Stomach (tissue), 9 donors: ENCODE measurements around the gene IQCF5. TPM values are rescaled to one million over a fixed set of nuclear protein-coding genes. Genes with fewer than 3 reads are reported as not detected.

Source experiments
- DNase-seq, 2 donors: peaks; one replicate each; pipeline versions ENCODE4 v3.0.0 to v3.0.0-alpha.2; 2013 to 2019
- H3K27ac ChIP-seq, 5 donors: fragments of 200-600 bp in 4 of 5; sonication (generic) in 4 of 5; one replicate each; pipeline ENCODE4 v1.5.1; 2013 to 2019; ENCODE audit warnings: mild to moderate bottlenecking in 1 of 5, moderate library complexity in 1 of 5
- H3K27me3 ChIP-seq, 3 donors: fragments of 200-600 bp; sonication (generic); one replicate each; pipeline ENCODE4 v1.5.1; 2017 to 2019; ENCODE audit warnings: mixed run types in 1 of 3
- H3K36me3 ChIP-seq, 4 donors: fragments of 200-600 bp; sonication (generic); 1 replicate in 3 of 4; 2 replicates in 1 of 4; pipeline ENCODE4 v1.5.1; 2016 to 2019
- H3K4me1 ChIP-seq, 4 donors: fragments of 200-600 bp; sonication (generic); one replicate each; pipeline ENCODE4 v1.5.1; 2016 to 2019
- H3K4me3 ChIP-seq, 4 donors: fragments of 200-600 bp; sonication (generic) in 3 of 4; one replicate each; pipeline ENCODE4 v1.5.1; 2016 to 2019; ENCODE audit warnings: mild to moderate bottlenecking in 1 of 4
- H3K9me3 ChIP-seq, 4 donors: fragments of 200-600 bp; sonication (generic); one replicate each; pipeline ENCODE4 v1.5.1; 2016 to 2019
- CTCF ChIP-seq, 7 experiments: fragments of 450-650 bp in 4 of 7; fragments of 200-600 bp in 3 of 7; sonication (generic) in 3 of 7; IDR thresholded peaks; one replicate each; pipeline ENCODE4 v1.5.1; 2016 to 2019; ENCODE audit warnings: antibody characterized with exemption in 7 of 7, control low read depth in 2 of 7, mild to moderate bottlenecking in 1 of 7
- EP300 ChIP-seq: sonication (generic); formaldehyde crosslinking; IDR thresholded peaks from one replicate; pipeline ENCODE4 v1.6.1; 2017; ENCODE audit warnings: antibody characterized with exemption
- POLR2A ChIP-seq, 4 donors: fragments of 450-650 bp; IDR thresholded peaks; one replicate each; pipeline ENCODE4 v1.6.1; 2016; ENCODE audit warnings: antibody characterized with exemption in 4 of 4, control low read depth in 2 of 4, mild to moderate bottlenecking in 1 of 4, moderate library complexity in 1 of 4
- POLR2AphosphoS5 ChIP-seq, 3 donors: sonication (generic); formaldehyde crosslinking; IDR thresholded peaks; one replicate each; pipeline ENCODE4 v1.6.1; 2016; ENCODE audit warnings: antibody characterized with exemption in 3 of 3
- WGBS, 5 donors: extraction: QIAGEN DNeasy Blood & Tissue Kit in 3 of 5; methylation state at CpG; one replicate each; pipeline versions ENCODE4 v1.1.5 to v1.1.7; 2013 to 2018; 5-methylcytosine and 5-hydroxymethylcytosine counted together
- intact Hi-C: fragments of 100-400 bp; cut with DNase I; formaldehyde crosslinking; loops from one replicate; pipeline ENCODE4 v1.15.1; 2023; ENCODE audit warnings: low total_unique reads
- polyA plus RNA-seq, 3 donors: library from polyadenylated mRNA; stranded (reverse); fragments of 200-250 nt; gene quantifications; one replicate each; pipeline ENCODE4 v1.2.3, GENCODE V29; 2013
- total RNA-seq, 5 donors: library from RNA; depleted of rRNA; stranded (reverse); fragments of >200 nt; gene quantifications; one replicate each; pipeline versions ENCODE4 v1.1.0 to v1.2.3, GENCODE V29; 2014 to 2016
- donor health status: healthy with polysubstance abuse.
- donor health status: Bipolar disorder and iron deficiency.
- donor health status: healthy.

IQCF5 gene
- total and polyA plus RNA-seq, 8 donors, result not detected

- no peaks in the 10 kb centered on the region for H3K4me1 ChIP-seq
- no peaks in the 10 kb centered on the region for H3K9me3 ChIP-seq
- DNase-seq, result peak in 1 of 2 donors; percentile 50
- WGBS, 5 donors, result 56 to 84% (median 75%) methylated on average over 2 of the region's 2 CpGs
- intact Hi-C loops, result no loop called here
- peaks cover 0 to 14% (median 0%) of the 10 kb centered on the region in 3 donors for H3K27me3 ChIP-seq
- H3K27ac ChIP-seq, result no peak overlapping the region
- TF ChIP-seq POLR2AphosphoS5 (IDR thresholded peaks at IDR 0.05), result peak in 1 of 3 donors; percentile 36
- TF ChIP-seq POLR2A (IDR thresholded peaks at IDR 0.05), result no peak
- no peaks in the 10 kb centered on the region for H3K36me3 ChIP-seq
- H3K4me3 ChIP-seq, result no peak overlapping the region
Measured at GRCh38 chr3:51887620-51888019, 12.2 kb upstream of the IQCF5 start.

DNA sequence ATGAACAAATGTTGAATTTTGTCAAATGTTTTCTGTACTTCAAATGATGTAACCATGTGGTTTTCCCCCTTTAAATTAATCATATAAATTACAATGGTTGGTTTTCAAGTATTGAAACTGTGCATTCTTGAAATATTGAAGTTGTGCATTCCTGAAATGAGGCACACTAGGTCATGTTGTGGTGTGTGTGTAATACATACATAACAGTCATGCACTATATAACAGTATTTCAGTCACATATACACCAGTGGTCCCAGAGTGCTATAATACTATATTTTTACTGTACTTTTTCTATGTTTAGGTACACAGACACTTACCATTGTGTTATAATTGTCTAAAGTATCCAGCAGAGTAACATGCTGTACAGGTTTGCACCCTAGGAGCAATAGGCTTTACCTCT lies 11.0 kb upstream of the IQCF5 start:
- no peak for DNase-seq
- H3K36me3 ChIP-seq, result no peaks in the 10 kb centered on the region

GRCh38 chr3:51879937-51880336 lies 4.5 kb upstream of the IQCF5 start:
- 37 to 76% (median 38%) methylated on average over 1 to 2 of the region's 2 CpGs for WGBS, 5 donors
- Histone ChIP-seq H3K36me3 (no peaks in the 10 kb centered on the region), H3K4me3 (no peak overlapping the region), H3K27ac (no peak overlapping the region), H3K9me3 (no peaks in the 10 kb centered on the region), H3K4me1 (no peaks in the 10 kb centered on the region), H3K27me3 (peaks cover 0 to 14% (median 0%) of the 10 kb centered on the region in 3 donors)
- TF ChIP-seq CTCF (IDR thresholded peaks at IDR 0.05) (no peak), POLR2A (IDR thresholded peaks at IDR 0.05) (no peak), EP300 (no peak), POLR2AphosphoS5 (IDR thresholded peaks at IDR 0.05) (no peak)
- no peak for DNase-seq
- intact Hi-C loops, result no loop called here

More for the DNA sequence above, 11.0 kb upstream of the IQCF5 start:
- intact Hi-C loops, result no loop called here
- Histone ChIP-seq H3K27me3 (peaks cover 0 to 12% (median 0%) of the 10 kb centered on the region in 3 donors), H3K9me3 (no peaks in the 10 kb centered on the region), H3K27ac (no peak overlapping the region), H3K4me3 (no peak overlapping the region), H3K4me1 (no peaks in the 10 kb centered on the region)
- TF ChIP-seq POLR2AphosphoS5 (IDR thresholded peaks at IDR 0.05) (no peak), CTCF (IDR thresholded peaks at IDR 0.05) (no peak), EP300 (no peak), POLR2A (IDR thresholded peaks at IDR 0.05) (no peak)

DNA sequence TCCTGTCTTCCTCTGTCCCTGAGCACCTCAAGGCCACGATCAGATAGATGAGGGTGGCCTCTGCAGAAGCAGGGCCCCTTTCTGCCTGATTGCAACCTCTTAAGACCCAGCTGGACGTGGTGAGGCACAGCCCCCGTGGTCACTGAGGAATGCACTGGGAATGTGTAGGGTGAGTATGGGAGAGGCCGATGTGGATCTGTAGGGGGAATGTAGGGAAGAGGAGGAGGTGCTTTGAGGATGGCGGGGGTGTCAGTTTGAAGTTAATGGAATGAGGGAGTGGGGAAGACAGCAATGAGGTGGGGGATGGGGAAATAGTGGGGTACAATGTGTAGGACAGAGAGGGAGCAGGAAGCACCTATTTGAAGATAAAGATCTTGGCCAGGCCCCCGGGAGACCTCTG lies 785 bp upstream of the IQCF5 start:
- TF ChIP-seq POLR2A (IDR thresholded peaks at IDR 0.05), result no peak
- TF ChIP-seq CTCF (IDR thresholded peaks at IDR 0.05), result no peak
- no peak for TF ChIP-seq POLR2AphosphoS5 (IDR thresholded peaks at IDR 0.05)
- TF ChIP-seq EP300, result no peak
- no peak for DNase-seq
- no peak overlapping the region for H3K4me3 ChIP-seq
- 40 to 56% (median 47%) methylated on average over 6 of the region's 6 CpGs for WGBS, 5 donors
- intact Hi-C loops, result no loop called here
- H3K4me1 ChIP-seq, result no peaks in the 10 kb centered on the region
- H3K27me3 ChIP-seq, result peaks cover 0 to 11% (median 0%) of the 10 kb centered on the region in 3 donors
- no peaks in the 10 kb centered on the region for H3K36me3 ChIP-seq
- H3K9me3 ChIP-seq, result no peaks in the 10 kb centered on the region
- H3K27ac ChIP-seq, result no peak overlapping the region

DNA sequence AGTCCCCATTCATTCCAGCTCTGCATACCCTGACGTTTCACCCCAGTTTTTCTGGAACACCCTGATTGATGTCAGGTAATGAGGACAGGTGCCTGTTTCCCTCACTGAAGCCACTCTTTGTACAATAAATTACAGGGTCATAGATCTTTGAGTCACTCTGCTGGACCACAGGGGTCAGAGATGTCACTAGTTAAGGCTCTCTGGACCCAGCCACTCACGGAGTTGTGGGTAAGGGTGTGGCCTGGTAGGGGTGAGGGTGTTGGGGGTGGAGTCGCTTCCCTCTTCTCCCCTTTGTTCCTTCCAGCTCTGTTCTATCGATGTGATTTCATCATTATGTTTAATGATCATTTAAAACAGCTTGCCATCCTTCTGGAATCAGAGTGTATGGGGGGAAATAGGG lies 512 bp downstream of the IQCF5 start:
- Histone ChIP-seq H3K36me3 (no peaks in the 10 kb centered on the region), H3K27me3 (peaks cover 0 to 11% (median 0%) of the 10 kb centered on the region in 3 donors), H3K4me1 (no peaks in the 10 kb centered on the region), H3K9me3 (no peaks in the 10 kb centered on the region), H3K27ac (no peak overlapping the region), H3K4me3 (no peak overlapping the region)
- WGBS, 5 donors, result 36 to 59% (median 51%) methylated on average over 4 of the region's 4 CpGs
- intact Hi-C loops, result no loop called here
- TF ChIP-seq POLR2A (IDR thresholded peaks at IDR 0.05) (no peak), EP300 (no peak), POLR2AphosphoS5 (IDR thresholded peaks at IDR 0.05) (no peak), CTCF (IDR thresholded peaks at IDR 0.05) (no peak)
- no peak for DNase-seq
